K562 (cell line): ENCODE results near the gene MRNIP. TPM values are rescaled to one million over a fixed set of nuclear protein-coding genes. Genes with fewer than 3 reads are reported as not detected.

Experiments
- ATAC-seq: fragments of 200-7000 bp; cut with Tn5 transposase; 3 replicates; pipeline ENCODE4 v1.9.1; 2020; ENCODE audit warnings: moderate library complexity
- BruUV-seq: library from RNA; stranded (reverse); fragments of 400-500 nt; replicated peaks from 2 replicates; lab custom pipeline; 2021; lab: Mats Ljungman, UMichigan
- CTCF ChIA-PET: fragments of 300-600 bp; formaldehyde crosslinking; extraction: SDS; loops from one replicate; lab custom pipeline; 2021; ENCODE audit warnings: low intra/inter-chr PET ratio; lab: Yijun Ruan, JAX
- POLR2A ChIA-PET: fragments of 300-600, 350-650 bp; sonication (Branson Sonifier 250); formaldehyde crosslinking; extraction: SDS; loops from one replicate; lab custom pipeline; 2021; ENCODE audit warnings: antibody characterized with exemption, inconsistent platforms; lab: Yijun Ruan, JAX
- DNase-seq, 4 experiments: peaks; one replicate each; pipeline versions ENCODE4 v3.0.0 to v3.0.0-alpha.2; 2011 to 2018; ENCODE audit warnings: low spot score in 3 of 4, mixed read lengths in 3 of 4; ENCODE audit errors: extremely low read depth in 1 of 4
- FAIRE-seq: peaks from 2 replicates; lab custom pipeline; 2011; peaks lifted over from hg19 to GRCh38; lab: Jason Lieb, UNC
- H2AFZ ChIP-seq: 2 replicates; pipeline ENCODE4 v1.6.0; 2011; ENCODE audit warnings: low read depth, low read length, control low read depth, inconsistent platforms
- H3K27ac ChIP-seq: fragments of 200-600 bp; 3 replicates; pipeline ENCODE4 v1.8.0; 2011; ENCODE audit warnings: low read depth, mild to moderate bottlenecking, control low read depth, inconsistent platforms, low read length, moderate library complexity, mixed read lengths; ENCODE audit errors: extremely low read depth
- H3K27me3 ChIP-seq, 2 experiments: fragments of 300-600 bp in 1 of 2; 2 replicates in 1 of 2; 3 replicates in 1 of 2; pipeline versions ENCODE4 v1.6.0 to v1.8.0; 2011; ENCODE audit warnings: inconsistent platforms in 2 of 2, low read length in 2 of 2, mild to moderate bottlenecking in 1 of 2, mixed read lengths in 1 of 2, moderate library complexity in 1 of 2; ENCODE audit not compliant: control insufficient read depth in 2 of 2, insufficient read depth in 2 of 2
- H3K36me3 ChIP-seq: fragments of 300-600 bp; 3 replicates; pipeline ENCODE4 v1.8.0; 2011; ENCODE audit warnings: mild to moderate bottlenecking, low read length, inconsistent platforms; ENCODE audit not compliant: control insufficient read depth, insufficient read depth
- H3K4me1 ChIP-seq, 2 experiments: fragments of 200-600 bp in 1 of 2; replicated peaks in 1 of 2; 2 replicates in 1 of 2; 3 replicates in 1 of 2; pipeline versions ENCODE4 v1.5.1 to v1.8.0; 2011; ENCODE audit warnings: inconsistent platforms in 2 of 2, low read length in 2 of 2, mild to moderate bottlenecking in 1 of 2, mixed read lengths in 1 of 2, moderate library complexity in 1 of 2; ENCODE audit not compliant: control insufficient read depth in 2 of 2, insufficient read depth in 2 of 2
- H3K4me2 ChIP-seq: 2 replicates; pipeline ENCODE4 v1.6.1; 2011; ENCODE audit warnings: low read length, control low read depth, inconsistent platforms, mixed read lengths; ENCODE audit not compliant: insufficient read depth
- H3K4me3 ChIP-seq: fragments of 200-600 bp; sonication (generic), shearing (Covaris generic); 2 replicates; pipeline ENCODE4 v1.5.1; 2016; ENCODE audit warnings: control low read depth, inconsistent platforms
- H3K79me2 ChIP-seq: fragments of 200-600 bp; 3 replicates; pipeline ENCODE4 v1.8.0; 2011; ENCODE audit warnings: low read length, inconsistent platforms; ENCODE audit not compliant: control insufficient read depth, insufficient read depth
- H3K9ac ChIP-seq, 2 experiments: 2 replicates each; pipeline versions ENCODE4 v1.6.0 to v1.6.1; 2011; ENCODE audit warnings: low read depth in 2 of 2, low read length in 2 of 2, control low read depth in 1 of 2, inconsistent platforms in 1 of 2, mild to moderate bottlenecking in 1 of 2, mixed read lengths in 1 of 2; ENCODE audit not compliant: insufficient read depth in 1 of 2
- H3K9me1 ChIP-seq: one replicate; pipeline ENCODE4 v1.6.0; 2011; ENCODE audit warnings: inconsistent platforms, mild to moderate bottlenecking, low read length, moderate library complexity; ENCODE audit not compliant: control insufficient read depth, insufficient read depth
- H3K9me3 ChIP-seq: replicated peaks from 2 replicates; pipeline ENCODE4 v1.5.1; 2011; ENCODE audit warnings: low read depth, low read length, inconsistent platforms; ENCODE audit not compliant: control insufficient read depth, insufficient read depth
- H4K20me1 ChIP-seq: replicated peaks from 2 replicates; pipeline ENCODE4 v1.6.1; 2011; ENCODE audit warnings: low read length, inconsistent platforms, mixed read lengths; ENCODE audit not compliant: control insufficient read depth, insufficient read depth
- DMBX1 ChIP-seq: fragments of 250-450 bp; sonication (Bioruptor Pico); IDR thresholded peaks from 2 replicates; pipeline ENCODE4 v1.8.0; 2022; ENCODE audit warnings: inconsistent platforms, mild to moderate bottlenecking, moderate library complexity, borderline replicate concordance
- FOXJ2 ChIP-seq: fragments of 200-800 bp; sonication (Bioruptor generic); IDR thresholded peaks from 2 replicates; pipeline ENCODE4 v1.6.1; 2016; ENCODE audit warnings: missing genetic modification characterization, missing compliant biosample characterization
- KDM2B ChIP-seq: fragments of 250-450 bp; sonication (Bioruptor Pico); IDR thresholded peaks from 2 replicates; pipeline ENCODE4 v1.8.0; 2021; ENCODE audit warnings: mild to moderate bottlenecking, moderate library complexity
- TAL1 ChIP-seq: fragments of 450-650 bp; IDR thresholded peaks from 2 replicates; pipeline ENCODE4 v1.6.1; 2016; ENCODE audit warnings: mild to moderate bottlenecking
- TCF7 ChIP-seq: sonication (generic); IDR thresholded peaks from 2 replicates; pipeline ENCODE4 v1.6.1; 2016; ENCODE audit warnings: antibody characterized with exemption, borderline replicate concordance
- ZC3H11A ChIP-seq: IDR thresholded peaks from 2 replicates; pipeline ENCODE4 v1.6.1; 2012; ENCODE audit warnings: low read depth, low read length, improper control_type of control experiment
- ZNF212 ChIP-seq: fragments of 450-650 bp; formaldehyde crosslinking; IDR thresholded peaks from 2 replicates; pipeline ENCODE4 v1.4.0; 2020; ENCODE audit warnings: mild to moderate bottlenecking
- ZNF316 ChIP-seq: fragments of 450-650 bp; IDR thresholded peaks from 2 replicates; pipeline ENCODE4 v1.6.1; 2016
- WGBS: fragments of 100-300 bp; shearing (Covaris generic); methylation state at CpG from one replicate; pipeline ENCODE4 v1.1.6; 2016; ENCODE audit warnings: low coverage, mixed read lengths; ENCODE audit not compliant: insufficient coverage; ENCODE audit errors: missing lambda C conversion rate; 5-methylcytosine and 5-hydroxymethylcytosine counted together
- in situ Hi-C: fragments of 300-500 bp; cut with MboI; formaldehyde crosslinking; loops from 4 replicates; pipeline ENCODE4 v1.15.0; 2018; ENCODE audit warnings: inconsistent platforms, mixed read lengths
- intact Hi-C: fragments of 100-400 bp; cut with micrococcal nuclease; formaldehyde crosslinking; loops from 2 replicates; pipeline ENCODE4 v1.14.2; 2022
- polyA plus RNA-seq, 8 experiments: library from polyadenylated mRNA; depleted of rRNA in 4 of 8; stranded (reverse) in 5 of 8; unstranded in 3 of 8; fragments of >200 nt; fragmentation: Nextera tagmentation in 2 of 8; fragmentation: Illumina TruSeq in 1 of 8; extraction: Ambion mirVana in 2 of 8; extraction: Trizol in 1 of 8; gene quantifications; 2 replicates each; pipeline versions ENCODE4 v1.2.1 to v1.2.3, GENCODE V29; 2011 to 2014; ENCODE audit warnings: inconsistent platforms in 1 of 8, missing spikeins in 1 of 8
- total RNA-seq, 7 experiments: library from RNA; depleted of rRNA in 6 of 7; stranded (reverse); fragments of >200 nt in 6 of 7; fragmentation: Illumina TruSeq in 2 of 7; extraction: Trizol in 2 of 7; gene quantifications; 2 replicates each; pipeline versions ENCODE4 v1.2.1 to v1.2.3, GENCODE V29; 2011 to 2021; ENCODE audit warnings: low replicate concordance in 1 of 7
- TF ChIP-seq, protein P1 (sequence below), 2 experiments: IDR thresholded peaks; 2 replicates each; pipeline ENCODE4 v1.6.1; 2011; ENCODE audit warnings: borderline replicate concordance in 1 of 2, control low read depth in 1 of 2, low read depth in 1 of 2, low read length in 1 of 2, mild to moderate bottlenecking in 1 of 2, mixed read lengths in 1 of 2, moderate library complexity in 1 of 2; ENCODE audit not compliant: insufficient read depth in 1 of 2, insufficient read length in 1 of 2, poor library complexity in 1 of 2, severe bottlenecking in 1 of 2; ENCODE audit errors: extremely low read depth in 1 of 2

The MRNIP gene
- total and polyA plus RNA-seq, 9 of the 15 experiments (the other 6 are each of a cell fraction or from before 2014, with no cell fraction given) = 3.6 to 39.0 (median 16.8) TPM

DNA sequence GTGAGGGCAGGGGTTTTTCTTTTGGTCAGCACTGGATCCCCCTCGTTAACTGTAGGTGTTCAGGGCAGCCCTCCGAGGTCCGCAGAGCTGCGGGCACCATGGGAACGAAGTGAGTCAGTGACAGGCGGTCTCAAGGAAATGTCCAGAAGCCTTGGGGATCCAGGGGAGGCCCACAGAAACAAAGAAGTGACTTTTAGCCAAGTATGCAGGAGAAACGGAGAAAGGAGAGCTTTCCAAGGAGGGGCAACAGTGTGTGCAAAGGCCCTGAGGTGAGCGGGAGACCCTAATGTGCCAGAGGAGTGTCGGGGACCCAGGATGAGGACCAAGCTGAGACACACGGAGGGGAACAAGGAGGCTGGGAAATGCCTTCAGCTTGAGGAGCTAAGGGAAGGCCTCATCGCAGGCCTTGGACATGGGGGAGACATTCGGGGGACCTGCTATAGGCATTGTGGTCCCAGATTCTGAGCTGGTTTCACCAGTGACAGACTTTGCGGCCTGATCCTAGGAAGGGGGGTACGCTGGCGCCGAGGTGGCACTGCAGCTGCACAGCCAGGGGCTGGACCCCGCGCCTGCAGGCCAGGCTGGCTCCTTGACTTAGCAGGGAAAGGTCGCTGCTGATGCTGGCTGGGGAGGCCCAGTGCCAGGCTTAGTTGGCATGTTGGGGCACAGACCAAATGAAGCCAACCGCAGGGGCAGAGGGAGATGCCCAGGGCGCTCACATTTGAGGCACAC, 61.6 kb downstream of the MRNIP start:
- TF ChIP-seq ZC3H11A (no peak), FOXJ2 (tag) (no peak), ZNF212 (CRISPR knock-in tag) (no peak), KDM2B (CRISPR knock-in tag) (no peak), TAL1 (no peak), DMBX1 (CRISPR knock-in tag) (no peak), ZNF316 (no peak), TCF7 (no peak)
- TF ChIP-seq, protein P1, sequence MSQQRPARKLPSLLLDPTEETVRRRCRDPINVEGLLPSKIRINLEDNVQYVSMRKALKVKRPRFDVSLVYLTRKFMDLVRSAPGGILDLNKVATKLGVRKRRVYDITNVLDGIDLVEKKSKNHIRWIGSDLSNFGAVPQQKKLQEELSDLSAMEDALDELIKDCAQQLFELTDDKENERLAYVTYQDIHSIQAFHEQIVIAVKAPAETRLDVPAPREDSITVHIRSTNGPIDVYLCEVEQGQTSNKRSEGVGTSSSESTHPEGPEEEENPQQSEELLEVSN (IDR thresholded peaks at IDR 0.05; ENCODE audit: borderline replicate concordance in 1 of 2, extremely low read depth in 1 of 2, insufficient read depth in 1 of 2, insufficient read length in 1 of 2, low read depth in 1 of 2, low read length in 1 of 2, poor library complexity in 1 of 2, severe bottlenecking in 1 of 2) = no peak
- TF ChIP-seq, all 486 proteins: peak for 0
- H2AFZ ChIP-seq = no peak overlapping the region
- no peaks in the 10 kb centered on the region for H3K79me2 ChIP-seq
- H3K9ac ChIP-seq = no peak overlapping the region
- no peak overlapping the region for H3K27ac ChIP-seq
- no peak for DNase-seq
- no peak overlapping the region for H3K4me2 ChIP-seq
- ATAC-seq = no peak
- no peak overlapping the region for H3K4me3 ChIP-seq
- intact Hi-C loops = no loop called here
- POLR2A ChIA-PET = interaction anchor here (0.7 to 1.8 kb wide), 3 partner anchors 10 to 20 kb away, joined by 3 to 9 read pairs (median 3); no protein-coding TSS in a partner anchor
- in situ Hi-C loops = no loop called here
- peaks cover 0 to 62% of the 10 kb centered on the region in 2 experiments; a peak in 2 of 5 replicates for H3K4me1 ChIP-seq
- H3K27me3 ChIP-seq = no peaks in the 10 kb centered on the region
- CTCF ChIA-PET = no interaction called here
- H3K36me3 ChIP-seq = peaks cover 52% of the 10 kb centered on the region; the same call in 2 of the 3 replicates
- H4K20me1 ChIP-seq = no peaks in the 10 kb centered on the region
- WGBS = 96% methylated on average over 20 of the region's 21 CpGs
- H3K9me1 ChIP-seq = no peaks in the 10 kb centered on the region
- no TSS peak for BruUV-seq
- FAIRE-seq = no peak
- no peaks in the 10 kb centered on the region for H3K9me3 ChIP-seq
